HepG2 (cell line): ENCODE measurements around the gene LRRC8C. TPM values are rescaled to one million over a fixed set of nuclear protein-coding genes. Genes with fewer than 3 reads are reported as not detected.

Source experiments
- ATAC-seq: fragments of 200-7000 bp; cut with Tn5 transposase; 3 replicates; pipeline ENCODE4 v1.9.1; 2020; ENCODE audit warnings: mild to moderate bottlenecking, moderate library complexity
- BruUV-seq: library from RNA; stranded (reverse); fragments of 400-500 nt; replicated peaks from 2 replicates; lab custom pipeline; 2021; lab: Mats Ljungman, UMichigan
- CTCF ChIA-PET: fragments of 300-600 bp; formaldehyde crosslinking; extraction: SDS; loops from one replicate; lab custom pipeline; 2021; ENCODE audit warnings: low total read pairs, inconsistent platforms, low intra/inter-chr PET ratio; lab: Yijun Ruan, JAX
- POLR2A ChIA-PET: fragments of 350-600 bp; sonication (Branson Sonifier 250); formaldehyde crosslinking; loops from one replicate; lab custom pipeline; 2020; ENCODE audit warnings: antibody characterized with exemption, inconsistent platforms; lab: Yijun Ruan, JAX
- DNase-seq: peaks from one replicate; pipeline ENCODE4 v3.0.0-alpha.2; 2015; ENCODE audit warnings: low spot score
- FAIRE-seq: peaks from 3 replicates; lab custom pipeline; 2011; peaks lifted over from hg19 to GRCh38; lab: Jason Lieb, UNC
- H2AFZ ChIP-seq: one replicate; pipeline ENCODE4 v1.6.1; 2011; ENCODE audit warnings: low read length, inconsistent platforms
- H3K27ac ChIP-seq: fragments of 300-600 bp; 3 replicates; pipeline ENCODE4 v1.8.0; 2011; ENCODE audit warnings: mixed run types, mild to moderate bottlenecking, mixed read lengths, low read length, inconsistent platforms; ENCODE audit not compliant: insufficient read depth; ENCODE audit errors: extremely low read length
- H3K27me3 ChIP-seq, 2 experiments: fragments of 200-600 bp in 1 of 2; 2 replicates in 1 of 2; 3 replicates in 1 of 2; pipeline versions ENCODE4 v1.6.0 to v1.8.0; 2011; ENCODE audit warnings: low read length in 2 of 2, mild to moderate bottlenecking in 2 of 2, moderate library complexity in 2 of 2, inconsistent platforms in 1 of 2; ENCODE audit not compliant: insufficient read depth in 2 of 2, control insufficient read depth in 1 of 2
- H3K36me3 ChIP-seq, 2 experiments: fragments of 200-600 bp in 1 of 2; replicated peaks in 1 of 2; 2 replicates in 1 of 2; 3 replicates in 1 of 2; pipeline versions ENCODE4 v1.5.1 to v1.8.0; 2011; ENCODE audit warnings: low read length in 2 of 2, inconsistent platforms in 1 of 2; ENCODE audit not compliant: insufficient read depth in 2 of 2, control insufficient read depth in 1 of 2
- H3K4me1 ChIP-seq: 2 replicates; pipeline ENCODE4 v1.5.1; 2012; ENCODE audit warnings: low read length, inconsistent platforms; ENCODE audit not compliant: insufficient read depth
- H3K4me2 ChIP-seq: 2 replicates; pipeline ENCODE4 v1.6.0; 2011; ENCODE audit warnings: low read depth, low read length, inconsistent platforms
- H3K4me3 ChIP-seq, 3 experiments: fragments of 200-600 bp in 1 of 3; sonication (generic), shearing (Covaris generic) in 1 of 3; replicated peaks in 1 of 3; 2 replicates each; pipeline ENCODE4 v1.5.1; 2011 to 2016; ENCODE audit warnings: low read length in 3 of 3, inconsistent platforms in 2 of 3, low read depth in 2 of 3, mild to moderate bottlenecking in 2 of 3, control low read depth in 1 of 3, mixed read lengths in 1 of 3; ENCODE audit not compliant: insufficient read depth in 1 of 3
- H3K79me2 ChIP-seq: one replicate; pipeline ENCODE4 v1.6.1; 2011; ENCODE audit warnings: low read length, inconsistent platforms; ENCODE audit not compliant: insufficient read depth
- H3K9ac ChIP-seq: 2 replicates; pipeline ENCODE4 v1.6.0; 2011; ENCODE audit warnings: mild to moderate bottlenecking, low read depth, low read length, inconsistent platforms; ENCODE audit not compliant: insufficient read depth
- H3K9me3 ChIP-seq: 2 replicates; pipeline ENCODE4 v1.5.1; 2012; ENCODE audit warnings: mild to moderate bottlenecking, low read length
- H4K20me1 ChIP-seq: 2 replicates; pipeline ENCODE4 v1.6.0; 2011; ENCODE audit warnings: inconsistent platforms, mild to moderate bottlenecking, low read length, moderate library complexity; ENCODE audit not compliant: insufficient read depth
- ATM ChIP-seq: fragments of 450-650 bp; IDR thresholded peaks from 2 replicates; pipeline ENCODE4 v1.7.1; 2017; ENCODE audit warnings: mild to moderate bottlenecking, borderline replicate concordance
- CC2D1A ChIP-seq: sonication (generic); formaldehyde crosslinking; IDR thresholded peaks from 2 replicates; pipeline ENCODE4 v1.8.1; 2023; ENCODE audit warnings: mild to moderate bottlenecking, missing genetic modification reagents
- FOXA3 ChIP-seq: IDR thresholded peaks from 2 replicates; pipeline ENCODE4 v1.6.1; 2016; ENCODE audit warnings: missing genetic modification reagents, missing compliant biosample characterization
- HOXA5 ChIP-seq: sonication (generic); formaldehyde crosslinking; IDR thresholded peaks from 2 replicates; pipeline ENCODE4 v1.4.0; 2020; ENCODE audit warnings: missing genetic modification reagents
- NAIF1 ChIP-seq: sonication (generic); formaldehyde crosslinking; IDR thresholded peaks from 2 replicates; pipeline ENCODE4 v1.5.0; 2020; ENCODE audit warnings: mild to moderate bottlenecking, missing genetic modification reagents, borderline replicate concordance
- NR2F6 ChIP-seq, 2 experiments: IDR thresholded peaks; 2 replicates each; pipeline ENCODE4 v1.6.1; 2016; ENCODE audit warnings: antibody characterized with exemption in 1 of 2, mild to moderate bottlenecking in 1 of 2
- RERE ChIP-seq: IDR thresholded peaks from 2 replicates; pipeline ENCODE4 v1.6.1; 2016; ENCODE audit warnings: low read depth, missing genetic modification reagents, missing compliant biosample characterization
- REXO4 ChIP-seq: sonication (generic); formaldehyde crosslinking; IDR thresholded peaks from 2 replicates; pipeline ENCODE4 v1.8.0; 2022; ENCODE audit warnings: missing genetic modification reagents, mild to moderate bottlenecking, borderline replicate concordance
- SALL1 ChIP-seq: sonication (generic); formaldehyde crosslinking; IDR thresholded peaks from 2 replicates; pipeline ENCODE4 v1.8.0; 2022; ENCODE audit warnings: mild to moderate bottlenecking, missing genetic modification reagents
- SP140L ChIP-seq: sonication (generic); formaldehyde crosslinking; IDR thresholded peaks from 2 replicates; pipeline ENCODE4 v1.4.0; 2020; ENCODE audit warnings: missing genetic modification reagents, borderline replicate concordance
- ZBTB7A ChIP-seq: sonication (generic); formaldehyde crosslinking; IDR thresholded peaks from 2 replicates; pipeline ENCODE4 v1.8.0; 2022; ENCODE audit warnings: mild to moderate bottlenecking, missing genetic modification reagents
- ZFP1 ChIP-seq: IDR thresholded peaks from 2 replicates; pipeline ENCODE4 v1.6.1; 2016
- ZNF282 ChIP-seq: fragments of 450-650 bp; IDR thresholded peaks from 2 replicates; pipeline ENCODE4 v1.6.1; 2018; ENCODE audit not compliant: partially characterized antibody
- ZNF331 ChIP-seq: sonication (generic); formaldehyde crosslinking; IDR thresholded peaks from 2 replicates; pipeline ENCODE4 v1.4.0; 2020; ENCODE audit warnings: missing genetic modification reagents
- ZNF468 ChIP-seq: sonication (generic); formaldehyde crosslinking; IDR thresholded peaks from 2 replicates; pipeline ENCODE4 v1.8.0; 2022; ENCODE audit warnings: mild to moderate bottlenecking, moderate library complexity, missing genetic modification reagents
- ZNF713 ChIP-seq: sonication (generic); formaldehyde crosslinking; IDR thresholded peaks from 2 replicates; pipeline ENCODE4 v1.4.0; 2020; ENCODE audit warnings: mild to moderate bottlenecking, missing genetic modification reagents
- WGBS: methylation state at CpG from one replicate; pipeline ENCODE4 v1.1.6; 2017; ENCODE audit warnings: low lambda C conversion rate; 5-methylcytosine and 5-hydroxymethylcytosine counted together
- in situ Hi-C: cut with HindIII; loops from 2 replicates; pipeline ENCODE4 v1.10.0; 2017; ENCODE audit warnings: low pct_unique_long_range_greater_than_20kb; ENCODE audit not compliant: extremely low pct_ligation_motif_present
- intact Hi-C: fragments of 100-400 bp; cut with micrococcal nuclease; formaldehyde crosslinking; loops from one replicate; pipeline ENCODE4 v1.10.0; 2022; ENCODE audit not compliant: unreplicated experiment
- polyA plus RNA-seq, 8 experiments: library from polyadenylated mRNA; depleted of rRNA in 3 of 8; stranded (reverse) in 7 of 8; unstranded in 1 of 8; fragments of >200 nt; fragmentation: Illumina TruSeq in 4 of 8; extraction: Trizol in 4 of 8; gene quantifications; 2 replicates each; pipeline versions ENCODE4 v1.2.1 to v1.2.3, GENCODE V29; 2011 to 2016; ENCODE audit warnings: low read depth in 4 of 8, missing spikeins in 1 of 8, mixed read lengths in 1 of 8; ENCODE audit not compliant: insufficient read depth in 1 of 8
- total RNA-seq, 5 experiments: library from RNA; depleted of rRNA; stranded (reverse); fragments of >200 nt; fragmentation: Illumina TruSeq; extraction: Trizol; gene quantifications; 2 replicates each; pipeline ENCODE4 v1.2.3, GENCODE V29; 2016; ENCODE audit warnings: low read depth in 1 of 5
- TF ChIP-seq, protein P1 (sequence below): sonication (generic); formaldehyde crosslinking; IDR thresholded peaks from 2 replicates; pipeline ENCODE4 v1.5.0; 2020; ENCODE audit warnings: missing genetic modification reagents

LRRC8C gene
- total and polyA plus RNA-seq, 2 of the 13 experiments (the other 11 are each of a cell fraction or from before 2014, with no cell fraction given), result 0.22 to 0.32 TPM

GRCh38 chr1:89620664-89621063, 12.3 kb upstream of the LRRC8C start:
- no TSS peak for BruUV-seq
- Histone ChIP-seq H3K9me3 (no peaks in the 10 kb centered on the region), H2AFZ (no peak overlapping the region), H3K9ac (no peak overlapping the region), H3K4me3 (no peak overlapping the region), H3K79me2 (no peaks in the 10 kb centered on the region), H4K20me1 (no peaks in the 10 kb centered on the region), H3K27me3 (no peaks in the 10 kb centered on the region), H3K27ac (no peak overlapping the region), H3K4me2 (no peak overlapping the region), H3K4me1 (no peaks in the 10 kb centered on the region), H3K36me3 (no peaks in the 10 kb centered on the region)
- 74% methylated on average over 3 of the region's 3 CpGs for WGBS
- no peak for ATAC-seq
- POLR2A ChIA-PET, result no interaction called here
- CTCF ChIA-PET, result no interaction called here
- in situ Hi-C loops, result no loop called here
- DNase-seq, result no peak
- no peak for FAIRE-seq
- TF ChIP-seq SP140L (CRISPR knock-in tag) (no peak), SALL1 (CRISPR knock-in tag) (no peak), NR2F6 (IDR thresholded peaks at IDR 0.05) (no peak), NR2F6 (CRISPR knock-in tag; IDR thresholded peaks at IDR 0.05) (no peak), ZFP1 (CRISPR knock-in tag) (no peak), ZNF282 (no peak), FOXA3 (CRISPR knock-in tag) (no peak), RERE (CRISPR knock-in tag) (no peak), HOXA5 (CRISPR knock-in tag) (no peak), ATM (no peak), ZNF713 (CRISPR knock-in tag) (no peak), CC2D1A (no peak), ZNF468 (no peak), NAIF1 (no peak), REXO4 (CRISPR knock-in tag) (no peak), ZBTB7A (no peak), ZNF331 (no peak)
- TF ChIP-seq, protein P1, sequence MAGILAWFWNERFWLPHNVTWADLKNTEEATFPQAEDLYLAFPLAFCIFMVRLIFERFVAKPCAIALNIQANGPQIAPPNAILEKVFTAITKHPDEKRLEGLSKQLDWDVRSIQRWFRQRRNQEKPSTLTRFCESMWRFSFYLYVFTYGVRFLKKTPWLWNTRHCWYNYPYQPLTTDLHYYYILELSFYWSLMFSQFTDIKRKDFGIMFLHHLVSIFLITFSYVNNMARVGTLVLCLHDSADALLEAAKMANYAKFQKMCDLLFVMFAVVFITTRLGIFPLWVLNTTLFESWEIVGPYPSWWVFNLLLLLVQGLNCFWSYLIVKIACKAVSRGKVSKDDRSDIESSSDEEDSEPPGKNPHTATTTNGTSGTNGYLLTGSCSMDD (CRISPR knock-in tag), result no peak
- TF ChIP-seq, all 625 proteins: peak for 0
- intact Hi-C loops, result no loop called here
